GM12874 (cell line): ENCODE results near the gene CTAG2.
"Not testable (repeated sequence)": the region's sequence is repeated elsewhere in the genome, so short reads cannot be mapped to it uniquely, and the experiment has no call there.

ENCODE experiments used
- CTCF ChIP-seq: IDR thresholded peaks from 2 replicates; pipeline ENCODE4 v1.5.1; 2011; ENCODE audit warnings: low read depth, mild to moderate bottlenecking, control low read depth, low read length, moderate library complexity; ENCODE audit not compliant: insufficient read depth

Gene CTAG2

GRCh38 chrX:154654372-154654771 lies 993 bp upstream of the CTAG2 start:
- no peak for TF ChIP-seq CTCF

GRCh38 chrX:154653048-154653401 lies 354 bp downstream of the CTAG2 start:
- no peak for TF ChIP-seq CTCF

GRCh38 chrX:154652311-154653047 lies 900 bp downstream of the CTAG2 start:
- no peak for TF ChIP-seq CTCF

- no peak for TF ChIP-seq CTCF
Observed at GRCh38 chrX:154650221-154650510, 3.2 kb downstream of the CTAG2 start.

GRCh38 chrX:154649503-154650220 lies 3.7 kb downstream of the CTAG2 start:
- TF ChIP-seq CTCF, result no peak

GRCh38 chrX:154648931-154649330 lies 4.4 kb downstream of the CTAG2 start:
- no peak for TF ChIP-seq CTCF

- TF ChIP-seq CTCF, result not testable (repeated sequence)
Observed at GRCh38 chrX:154619182-154619581, 34.2 kb downstream of the CTAG2 start, which contains the start of gene CTAG1B. Gene CTAG1B (minus strand): TSS chrX:154619282. CDS start chrX:154619218, 64 bp downstream.
